Breast epithelium (tissue), 3 donors: ENCODE data around the gene IL36B.

Experiments
- CTCF ChIP-seq, 3 donors: fragments of 450-650 bp; IDR thresholded peaks; one replicate each; pipeline ENCODE4 v1.5.1; 2016 to 2017; ENCODE audit warnings: antibody characterized with exemption in 3 of 3, mild to moderate bottlenecking in 3 of 3, moderate library complexity in 3 of 3
- POLR2A ChIP-seq: fragments of 450-650 bp; IDR thresholded peaks from one replicate; pipeline ENCODE4 v1.6.1; 2016; ENCODE audit warnings: antibody characterized with exemption, mild to moderate bottlenecking, moderate library complexity
- POLR2AphosphoS5 ChIP-seq, 3 donors: sonication (generic); formaldehyde crosslinking; IDR thresholded peaks; one replicate each; pipeline ENCODE4 v1.6.1; 2017; ENCODE audit warnings: antibody characterized with exemption in 3 of 3

- TF ChIP-seq CTCF (IDR thresholded peaks at IDR 0.05) (no peak), POLR2A (no peak), POLR2AphosphoS5 (IDR thresholded peaks at IDR 0.05) (no peak)
Measured at GRCh38 chr2:113038291-113038690, 14.4 kb downstream of the IL36B start.
